GM21515 (cell line): ENCODE data around the gene HYLS1.

Experiments
- ATAC-seq: cut with Tn5 transposase; IDR thresholded peaks from one replicate; pipeline ENCODE4 v1.9.1; 2021; ENCODE audit not compliant: unreplicated experiment

The HYLS1 gene

DNA sequence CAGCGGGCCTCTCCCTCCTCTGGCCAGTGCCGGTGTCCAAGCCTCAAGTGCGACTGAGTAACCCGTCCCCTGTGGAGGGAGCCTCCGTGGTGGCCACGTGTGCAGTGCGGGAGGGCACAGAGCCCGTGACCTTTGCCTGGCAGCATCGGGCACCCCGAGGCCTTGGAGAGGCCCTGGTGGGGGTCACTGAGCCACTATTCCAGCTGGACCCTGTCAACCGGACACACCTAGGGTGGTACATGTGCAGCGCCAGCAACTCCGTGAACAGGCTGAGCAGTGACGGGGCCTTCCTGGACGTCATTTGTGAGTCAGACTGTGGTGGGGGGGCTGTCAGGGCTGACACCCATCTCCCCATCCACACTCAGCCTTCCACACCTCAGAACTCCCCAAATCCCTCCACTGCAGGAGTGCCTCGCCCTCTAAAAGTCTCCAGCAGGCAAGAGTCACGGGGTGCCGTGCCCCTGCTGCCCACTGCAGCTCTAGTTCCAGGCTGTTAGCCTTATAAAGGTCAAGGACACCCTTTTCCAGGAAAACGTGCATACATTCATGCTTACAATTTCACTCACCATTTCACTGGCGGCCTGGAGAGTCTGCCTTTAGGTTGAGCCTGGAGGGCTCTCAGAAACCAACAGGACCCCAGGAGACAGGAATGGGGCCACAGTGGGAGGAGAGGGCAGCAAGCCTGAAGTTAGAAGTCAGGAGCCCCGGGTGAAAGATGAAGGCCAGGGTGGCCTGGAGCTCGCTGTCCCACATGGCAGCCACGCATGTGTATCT, 61.0 kb downstream of the HYLS1 start:
- no peak for ATAC-seq

DNA sequence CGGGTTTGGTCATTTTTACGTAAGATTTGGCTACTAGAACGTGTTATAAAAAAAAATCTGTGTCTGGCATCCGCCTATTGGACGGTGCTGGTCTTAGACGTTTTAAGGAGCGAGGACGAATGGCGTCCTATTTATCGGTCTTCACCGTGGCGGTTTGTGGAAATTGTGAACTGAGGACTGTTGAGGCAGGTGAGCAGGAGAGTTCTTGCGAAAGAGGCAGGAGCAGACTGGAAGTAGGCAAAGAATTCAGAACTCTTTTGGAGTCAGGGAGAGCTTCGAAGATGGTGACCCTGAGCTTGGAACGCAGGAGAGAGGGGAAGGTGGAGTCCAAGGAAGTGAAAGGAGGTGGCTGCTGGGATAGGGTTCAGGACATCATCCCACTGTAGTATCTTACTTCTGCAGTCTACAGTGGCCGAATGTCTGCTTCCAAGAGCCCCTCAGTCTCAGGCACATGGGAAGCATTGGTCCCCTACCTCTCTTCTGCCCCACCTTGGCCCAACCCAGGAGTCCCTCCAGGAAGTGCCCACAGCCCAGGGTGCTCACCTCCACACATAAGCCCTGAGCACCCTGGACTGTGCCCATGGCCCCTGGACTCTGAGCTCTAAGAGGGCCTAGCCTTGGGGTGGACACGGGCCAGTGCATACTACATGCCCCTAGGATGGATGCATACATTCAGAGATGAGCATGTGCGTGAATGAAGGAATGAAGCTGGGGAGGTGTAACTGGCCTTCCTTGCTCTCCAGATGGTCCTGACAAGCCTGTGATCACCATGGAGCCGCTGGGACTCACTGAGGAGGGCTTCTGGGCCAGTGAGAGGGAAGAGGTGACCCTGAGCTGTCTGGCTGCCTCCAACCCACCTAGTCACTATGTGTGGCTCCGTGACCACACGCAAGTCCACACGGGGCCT, 62.1 kb downstream of the HYLS1 start:
- no peak for ATAC-seq

DNA sequence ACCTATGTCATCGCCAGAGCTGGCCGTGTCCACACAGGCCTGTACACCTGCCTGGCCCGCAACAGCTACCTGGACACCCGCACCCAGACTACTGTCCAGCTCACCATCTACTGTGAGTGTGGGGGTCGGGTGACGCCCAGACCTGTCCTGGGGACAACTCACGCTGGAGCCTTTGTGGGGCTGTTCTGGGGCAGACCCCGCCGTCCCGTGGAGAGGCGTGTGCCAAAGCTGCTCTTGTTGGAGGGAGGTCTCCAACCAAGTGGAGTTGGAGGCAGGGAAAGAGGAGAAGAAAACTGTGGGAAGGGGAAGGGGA, 62.7 kb downstream of the HYLS1 start:
- ATAC-seq, result no peak
